ENCODE measurements around the gene CCDC157. TPM values are rescaled to one million over a fixed set of nuclear protein-coding genes. Genes with fewer than 3 reads are reported as not detected.

Gene CCDC157
- total and polyA plus RNA-seq, 9 of the 15 experiments (the other 6 are each of a cell fraction or from before 2014, with no cell fraction given), result 0.04 to 1.3 (median 0.68) TPM

DNA sequence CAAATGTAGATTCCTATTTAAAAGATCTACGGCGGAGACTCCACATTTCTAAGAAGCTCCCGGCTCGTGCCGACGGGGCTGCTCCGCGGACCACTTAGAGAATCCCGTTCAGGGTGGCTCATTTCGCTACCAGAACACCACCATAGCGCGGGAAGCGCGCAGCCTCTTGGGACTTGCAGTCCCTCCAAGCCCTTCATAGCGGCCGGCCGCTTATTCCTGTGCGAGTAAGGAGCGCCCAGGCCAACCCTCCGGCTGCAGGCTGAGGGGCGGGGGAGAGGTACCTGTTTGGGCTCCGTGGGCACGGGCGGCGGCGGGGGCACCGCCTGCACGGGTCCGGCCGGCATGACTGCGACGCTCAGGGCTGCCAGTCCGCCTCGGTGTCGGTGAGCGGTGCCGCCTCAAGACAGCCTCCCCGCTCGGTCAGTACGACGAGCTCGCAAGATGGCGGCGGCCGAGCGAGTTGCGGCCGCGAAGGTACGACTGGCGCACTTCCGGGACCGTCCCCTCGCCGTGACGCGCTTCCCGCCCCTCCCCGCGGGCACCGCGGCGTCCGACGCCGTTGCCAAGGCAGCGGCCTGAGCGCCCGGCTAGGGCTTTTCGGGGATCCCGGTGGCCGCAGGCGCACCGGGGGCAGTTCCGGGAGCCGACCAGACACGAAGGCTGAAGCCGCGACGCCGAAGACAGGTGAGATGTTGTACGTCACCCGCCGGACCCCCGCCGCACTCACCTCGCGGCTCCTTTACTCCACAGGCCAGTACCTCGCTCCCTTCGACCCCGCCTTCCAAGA is at the start of gene CCDC157, which contains the start of gene SF3A1 (continued):
- TF ChIP-seq, protein P1, sequence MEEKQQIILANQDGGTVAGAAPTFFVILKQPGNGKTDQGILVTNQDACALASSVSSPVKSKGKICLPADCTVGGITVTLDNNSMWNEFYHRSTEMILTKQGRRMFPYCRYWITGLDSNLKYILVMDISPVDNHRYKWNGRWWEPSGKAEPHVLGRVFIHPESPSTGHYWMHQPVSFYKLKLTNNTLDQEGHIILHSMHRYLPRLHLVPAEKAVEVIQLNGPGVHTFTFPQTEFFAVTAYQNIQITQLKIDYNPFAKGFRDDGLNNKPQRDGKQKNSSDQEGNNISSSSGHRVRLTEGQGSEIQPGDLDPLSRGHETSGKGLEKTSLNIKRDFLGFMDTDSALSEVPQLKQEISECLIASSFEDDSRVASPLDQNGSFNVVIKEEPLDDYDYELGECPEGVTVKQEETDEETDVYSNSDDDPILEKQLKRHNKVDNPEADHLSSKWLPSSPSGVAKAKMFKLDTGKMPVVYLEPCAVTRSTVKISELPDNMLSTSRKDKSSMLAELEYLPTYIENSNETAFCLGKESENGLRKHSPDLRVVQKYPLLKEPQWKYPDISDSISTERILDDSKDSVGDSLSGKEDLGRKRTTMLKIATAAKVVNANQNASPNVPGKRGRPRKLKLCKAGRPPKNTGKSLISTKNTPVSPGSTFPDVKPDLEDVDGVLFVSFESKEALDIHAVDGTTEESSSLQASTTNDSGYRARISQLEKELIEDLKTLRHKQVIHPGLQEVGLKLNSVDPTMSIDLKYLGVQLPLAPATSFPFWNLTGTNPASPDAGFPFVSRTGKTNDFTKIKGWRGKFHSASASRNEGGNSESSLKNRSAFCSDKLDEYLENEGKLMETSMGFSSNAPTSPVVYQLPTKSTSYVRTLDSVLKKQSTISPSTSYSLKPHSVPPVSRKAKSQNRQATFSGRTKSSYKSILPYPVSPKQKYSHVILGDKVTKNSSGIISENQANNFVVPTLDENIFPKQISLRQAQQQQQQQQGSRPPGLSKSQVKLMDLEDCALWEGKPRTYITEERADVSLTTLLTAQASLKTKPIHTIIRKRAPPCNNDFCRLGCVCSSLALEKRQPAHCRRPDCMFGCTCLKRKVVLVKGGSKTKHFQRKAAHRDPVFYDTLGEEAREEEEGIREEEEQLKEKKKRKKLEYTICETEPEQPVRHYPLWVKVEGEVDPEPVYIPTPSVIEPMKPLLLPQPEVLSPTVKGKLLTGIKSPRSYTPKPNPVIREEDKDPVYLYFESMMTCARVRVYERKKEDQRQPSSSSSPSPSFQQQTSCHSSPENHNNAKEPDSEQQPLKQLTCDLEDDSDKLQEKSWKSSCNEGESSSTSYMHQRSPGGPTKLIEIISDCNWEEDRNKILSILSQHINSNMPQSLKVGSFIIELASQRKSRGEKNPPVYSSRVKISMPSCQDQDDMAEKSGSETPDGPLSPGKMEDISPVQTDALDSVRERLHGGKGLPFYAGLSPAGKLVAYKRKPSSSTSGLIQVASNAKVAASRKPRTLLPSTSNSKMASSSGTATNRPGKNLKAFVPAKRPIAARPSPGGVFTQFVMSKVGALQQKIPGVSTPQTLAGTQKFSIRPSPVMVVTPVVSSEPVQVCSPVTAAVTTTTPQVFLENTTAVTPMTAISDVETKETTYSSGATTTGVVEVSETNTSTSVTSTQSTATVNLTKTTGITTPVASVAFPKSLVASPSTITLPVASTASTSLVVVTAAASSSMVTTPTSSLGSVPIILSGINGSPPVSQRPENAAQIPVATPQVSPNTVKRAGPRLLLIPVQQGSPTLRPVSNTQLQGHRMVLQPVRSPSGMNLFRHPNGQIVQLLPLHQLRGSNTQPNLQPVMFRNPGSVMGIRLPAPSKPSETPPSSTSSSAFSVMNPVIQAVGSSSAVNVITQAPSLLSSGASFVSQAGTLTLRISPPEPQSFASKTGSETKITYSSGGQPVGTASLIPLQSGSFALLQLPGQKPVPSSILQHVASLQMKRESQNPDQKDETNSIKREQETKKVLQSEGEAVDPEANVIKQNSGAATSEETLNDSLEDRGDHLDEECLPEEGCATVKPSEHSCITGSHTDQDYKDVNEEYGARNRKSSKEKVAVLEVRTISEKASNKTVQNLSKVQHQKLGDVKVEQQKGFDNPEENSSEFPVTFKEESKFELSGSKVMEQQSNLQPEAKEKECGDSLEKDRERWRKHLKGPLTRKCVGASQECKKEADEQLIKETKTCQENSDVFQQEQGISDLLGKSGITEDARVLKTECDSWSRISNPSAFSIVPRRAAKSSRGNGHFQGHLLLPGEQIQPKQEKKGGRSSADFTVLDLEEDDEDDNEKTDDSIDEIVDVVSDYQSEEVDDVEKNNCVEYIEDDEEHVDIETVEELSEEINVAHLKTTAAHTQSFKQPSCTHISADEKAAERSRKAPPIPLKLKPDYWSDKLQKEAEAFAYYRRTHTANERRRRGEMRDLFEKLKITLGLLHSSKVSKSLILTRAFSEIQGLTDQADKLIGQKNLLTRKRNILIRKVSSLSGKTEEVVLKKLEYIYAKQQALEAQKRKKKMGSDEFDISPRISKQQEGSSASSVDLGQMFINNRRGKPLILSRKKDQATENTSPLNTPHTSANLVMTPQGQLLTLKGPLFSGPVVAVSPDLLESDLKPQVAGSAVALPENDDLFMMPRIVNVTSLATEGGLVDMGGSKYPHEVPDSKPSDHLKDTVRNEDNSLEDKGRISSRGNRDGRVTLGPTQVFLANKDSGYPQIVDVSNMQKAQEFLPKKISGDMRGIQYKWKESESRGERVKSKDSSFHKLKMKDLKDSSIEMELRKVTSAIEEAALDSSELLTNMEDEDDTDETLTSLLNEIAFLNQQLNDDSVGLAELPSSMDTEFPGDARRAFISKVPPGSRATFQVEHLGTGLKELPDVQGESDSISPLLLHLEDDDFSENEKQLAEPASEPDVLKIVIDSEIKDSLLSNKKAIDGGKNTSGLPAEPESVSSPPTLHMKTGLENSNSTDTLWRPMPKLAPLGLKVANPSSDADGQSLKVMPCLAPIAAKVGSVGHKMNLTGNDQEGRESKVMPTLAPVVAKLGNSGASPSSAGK (IDR thresholded peaks at IDR 0.05), result no peak
- peak; percentile 95 for TF ChIP-seq ZFX (CRISPR knock-in tag; IDR thresholded peaks at IDR 0.05)
- TF ChIP-seq SIX5 (IDR thresholded peaks at IDR 0.05; ENCODE audit: borderline replicate concordance in 1 of 2, insufficient read depth in 1 of 2, low read depth in 1 of 2, low read length in 2 of 2), result peak; percentile 53; a peak in 3 of 4 replicates
- TF ChIP-seq CREM (IDR thresholded peaks at IDR 0.05; ENCODE audit: low read depth), result peak; percentile 98
- TF ChIP-seq ETS1 (conservative IDR thresholded peaks at IDR 0.05; ENCODE audit: control insufficient read depth, low read depth, low read length), result peak; percentile 46
- TF ChIP-seq HINFP (tag; conservative IDR thresholded peaks at IDR 0.05; ENCODE audit: low read depth), result peak; percentile 86
- TF ChIP-seq RBFOX2 (IDR thresholded peaks at IDR 0.05; ENCODE audit: low read depth, low read length), result peak; percentile 96
- TF ChIP-seq GTF2E2 (tag; IDR thresholded peaks at IDR 0.05), result no peak
- peak in 1 of 2 experiments; percentile 96; a peak in 2 of 4 replicates for TF ChIP-seq HDAC1 (IDR thresholded peaks at IDR 0.05)
- TF ChIP-seq RNF2 (IDR thresholded peaks at IDR 0.05), result no peak
